ENCODE data around the gene UBFD1. TPM values are rescaled to one million over a fixed set of nuclear protein-coding genes. Genes with fewer than 3 reads are reported as not detected.

UBFD1 gene
- total RNA-seq, 6 experiments from 2014 or later, result 94.1 to 130 (median 99.2) TPM

- H3K4me3 Mint-ChIP-seq, result no peak overlapping the region
- no peaks in the 10 kb centered on the region for H3K4me1 Mint-ChIP-seq (ENCODE audit: low read depth)
- no peak for DNase-seq
- no peaks in the 10 kb centered on the region for H3K9me3 Mint-ChIP-seq
- no peak for TF ChIP-seq CTCF (IDR thresholded peaks at IDR 0.05)
- peaks cover 18% of the 10 kb centered on the region for H3K36me3 Mint-ChIP-seq (ENCODE audit: low read depth)
- H3K27ac Mint-ChIP-seq, result no peak overlapping the region
- no peaks in the 10 kb centered on the region; the same call in 1 of the 2 replicates for H3K27me3 Mint-ChIP-seq (ENCODE audit: insufficient read depth)
These were observed 7.6 kb upstream of the UBFD1 start for GRCh38 chr16:23549938-23550337.

- no peak for DNase-seq
- Mint-ChIP-seq H3K36me3 (ENCODE audit: low read depth) (peaks cover 21% of the 10 kb centered on the region), H3K4me1 (ENCODE audit: low read depth) (peaks cover 6% of the 10 kb centered on the region; the same call in 1 of the 2 replicates), H3K27me3 (ENCODE audit: insufficient read depth) (no peaks in the 10 kb centered on the region; the same call in 1 of the 2 replicates), H3K9me3 (peaks cover 9% of the 10 kb centered on the region), H3K27ac (no peak overlapping the region), H3K4me3 (no peak overlapping the region)
- no peak for TF ChIP-seq CTCF (IDR thresholded peaks at IDR 0.05)
These were observed 5.4 kb upstream of the UBFD1 start for GRCh38 chr16:23552161-23552560.

DNA sequence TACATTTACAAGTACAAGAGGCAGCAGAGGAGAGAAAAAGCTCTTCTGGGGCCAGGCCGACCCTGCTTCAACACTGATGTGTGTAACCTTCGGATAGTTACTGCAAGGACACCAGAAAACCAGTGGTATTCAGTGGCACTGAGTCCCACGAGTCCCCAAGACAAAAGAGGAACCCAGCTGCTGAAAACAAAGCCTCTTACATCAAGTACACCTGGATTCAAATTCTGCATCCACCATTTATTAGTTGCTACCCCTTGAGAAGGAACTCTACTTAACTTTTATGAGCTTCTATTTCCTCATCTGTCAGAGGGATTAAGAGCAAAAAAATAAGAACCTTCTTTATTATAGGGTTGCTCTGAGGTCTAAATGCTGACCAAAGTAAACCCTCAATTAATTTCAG, 3.0 kb upstream of the UBFD1 start:
- Mint-ChIP-seq H3K9me3 (peaks cover 9% of the 10 kb centered on the region), H3K36me3 (ENCODE audit: low read depth) (peaks cover 26% of the 10 kb centered on the region), H3K27me3 (ENCODE audit: insufficient read depth) (no peaks in the 10 kb centered on the region; the same call in 1 of the 2 replicates), H3K4me3 (no peak overlapping the region), H3K27ac (peak overlapping the region; percentile 32; the same call in 1 of the 2 replicates), H3K4me1 (ENCODE audit: low read depth) (peaks cover 14% of the 10 kb centered on the region)
- no peak for TF ChIP-seq CTCF (IDR thresholded peaks at IDR 0.05)
- no peak for DNase-seq

GRCh38 chr16:23557779-23558702, 514 bp downstream of the UBFD1 start:
- peak overlapping the region; percentile 95 for H3K27ac Mint-ChIP-seq
- peaks cover 9% of the 10 kb centered on the region for H3K9me3 Mint-ChIP-seq
- H3K36me3 Mint-ChIP-seq (ENCODE audit: low read depth), result peaks cover 32% of the 10 kb centered on the region
- TF ChIP-seq CTCF (IDR thresholded peaks at IDR 0.05), result no peak
- DNase-seq, result peak; percentile 51
- H3K4me3 Mint-ChIP-seq, result peak overlapping the region; percentile 96
- H3K4me1 Mint-ChIP-seq (ENCODE audit: low read depth), result peaks cover 24% of the 10 kb centered on the region
- H3K27me3 Mint-ChIP-seq (ENCODE audit: insufficient read depth), result no peaks in the 10 kb centered on the region

- Mint-ChIP-seq H3K4me1 (ENCODE audit: low read depth) (peaks cover 31% of the 10 kb centered on the region), H3K9me3 (peaks cover 6% of the 10 kb centered on the region), H3K36me3 (ENCODE audit: low read depth) (peaks cover 41% of the 10 kb centered on the region), H3K27me3 (ENCODE audit: insufficient read depth) (no peaks in the 10 kb centered on the region; the same call in 1 of the 2 replicates), H3K27ac (no peak overlapping the region), H3K4me3 (no peak overlapping the region)
- no peak for TF ChIP-seq CTCF (IDR thresholded peaks at IDR 0.05)
- DNase-seq, result no peak
These were observed 4.1 kb downstream of the UBFD1 start for GRCh38 chr16:23561586-23561985.

Measured in HFFc6 (cell line).